Kidney (tissue), 14 donors: Measurements from ENCODE around the gene PDSS2. TPM values are rescaled to one million over a fixed set of nuclear protein-coding genes. Genes with fewer than 3 reads are reported as not detected.

Source experiments
- DNase-seq, 5 donors: peaks; one replicate each; pipeline ENCODE4 v3.0.0-alpha.2; 2013 to 2020
- FAIRE-seq: peaks from 2 replicates; lab custom pipeline; 2012; peaks lifted over from hg19 to GRCh38; lab: Jason Lieb, UNC
- H3K27ac ChIP-seq, 2 donors: one replicate each; pipeline ENCODE4 v1.7.0; 2013; ENCODE audit warnings: low read depth in 2 of 2, low read length in 2 of 2, inconsistent platforms in 1 of 2
- H3K27me3 ChIP-seq: one replicate; pipeline ENCODE4 v1.7.1; 2013; ENCODE audit warnings: low read length, inconsistent platforms; ENCODE audit not compliant: control insufficient read depth, insufficient read depth
- H3K36me3 ChIP-seq, 3 donors: one replicate each; pipeline versions ENCODE4 v1.7.0 to v1.7.1; 2013; ENCODE audit warnings: low read length in 3 of 3, control low read depth in 1 of 3, inconsistent platforms in 1 of 3; ENCODE audit not compliant: insufficient read depth in 3 of 3, control insufficient read depth in 2 of 3
- H3K4me1 ChIP-seq, 3 donors: one replicate each; pipeline versions ENCODE4 v1.7.0 to v1.7.1; 2013; ENCODE audit warnings: low read length in 3 of 3, inconsistent platforms in 1 of 3, low read depth in 1 of 3; ENCODE audit not compliant: control insufficient read depth in 2 of 3, insufficient read depth in 2 of 3
- H3K4me3 ChIP-seq, 3 donors: one replicate each; pipeline versions ENCODE4 v1.7.0 to v1.8.1; 2013; ENCODE audit warnings: low read length in 3 of 3, control low read depth in 1 of 3, inconsistent platforms in 1 of 3
- H3K9ac ChIP-seq, 3 donors: one replicate each; pipeline versions ENCODE4 v1.7.0 to v1.7.1; 2013; ENCODE audit warnings: low read length in 3 of 3, control low read depth in 1 of 3, inconsistent platforms in 1 of 3
- H3K9me3 ChIP-seq, 3 donors: one replicate each; pipeline versions ENCODE4 v1.7.0 to v1.7.1; 2013; ENCODE audit warnings: low read length in 3 of 3, control low read depth in 1 of 3, inconsistent platforms in 1 of 3; ENCODE audit not compliant: control insufficient read depth in 2 of 3, insufficient read depth in 1 of 3
- intact Hi-C: fragments of 100-400 bp; cut with DNase I; formaldehyde crosslinking; loops from one replicate; pipeline ENCODE4 v1.11.1; 2022
- polyA plus RNA-seq: library from polyadenylated mRNA; stranded (reverse); fragments of 350-450 nt; fragmentation: Illumina TruSeq; extraction: RNeasy Lipid Tissue Mini Kit (QIAGEN cat#74804); gene quantifications from one replicate; pipeline ENCODE4 v1.2.3, GENCODE V29; 2014; ENCODE audit warnings: low read depth, low replicate concordance; ENCODE audit not compliant: insufficient read depth
- total RNA-seq: library from RNA; stranded (reverse); fragmentation: NEBNext Ultra II Directional; extraction: Animal tissue kit (Norgen Biotek cat#: 25700); gene quantifications from one replicate; pipeline ENCODE4 v1.2.1, GENCODE V29; 2021
- TF ChIP-seq, protein P1 (sequence below): IDR thresholded peaks from 3 replicates; pipeline ENCODE4 v1.5.1; 2012; ENCODE audit warnings: mild to moderate bottlenecking, moderate library complexity, borderline replicate concordance; ENCODE audit not compliant: insufficient read depth; ENCODE audit errors: extremely low read depth
- donor health status: control.
- donor health status: control.
- donor health status: control.
- donor health status: control.
- donor health status: control.
- donor health status: DM: yes; HTN: yes; CAD: no.
- donor health status: Normal renal cell carcinoma (clear cell type).

PDSS2 gene
- total and polyA plus RNA-seq, 2 donors from 2014 or later, result 16.4 to 20.7 TPM

GRCh38 chr6:107348224-107348623, 111.1 kb downstream of the PDSS2 start:
- no peak for FAIRE-seq
- H3K27me3 ChIP-seq, result no peaks in the 10 kb centered on the region
- H3K27ac ChIP-seq, result no peak overlapping the region
- TF ChIP-seq, protein P1, sequence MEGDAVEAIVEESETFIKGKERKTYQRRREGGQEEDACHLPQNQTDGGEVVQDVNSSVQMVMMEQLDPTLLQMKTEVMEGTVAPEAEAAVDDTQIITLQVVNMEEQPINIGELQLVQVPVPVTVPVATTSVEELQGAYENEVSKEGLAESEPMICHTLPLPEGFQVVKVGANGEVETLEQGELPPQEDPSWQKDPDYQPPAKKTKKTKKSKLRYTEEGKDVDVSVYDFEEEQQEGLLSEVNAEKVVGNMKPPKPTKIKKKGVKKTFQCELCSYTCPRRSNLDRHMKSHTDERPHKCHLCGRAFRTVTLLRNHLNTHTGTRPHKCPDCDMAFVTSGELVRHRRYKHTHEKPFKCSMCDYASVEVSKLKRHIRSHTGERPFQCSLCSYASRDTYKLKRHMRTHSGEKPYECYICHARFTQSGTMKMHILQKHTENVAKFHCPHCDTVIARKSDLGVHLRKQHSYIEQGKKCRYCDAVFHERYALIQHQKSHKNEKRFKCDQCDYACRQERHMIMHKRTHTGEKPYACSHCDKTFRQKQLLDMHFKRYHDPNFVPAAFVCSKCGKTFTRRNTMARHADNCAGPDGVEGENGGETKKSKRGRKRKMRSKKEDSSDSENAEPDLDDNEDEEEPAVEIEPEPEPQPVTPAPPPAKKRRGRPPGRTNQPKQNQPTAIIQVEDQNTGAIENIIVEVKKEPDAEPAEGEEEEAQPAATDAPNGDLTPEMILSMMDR, result no peak
- intact Hi-C loops, result no loop called here
- DNase-seq, result no peak
- H3K36me3 ChIP-seq, result no peaks in the 10 kb centered on the region
- H3K9ac ChIP-seq, result no peak overlapping the region
- no peak overlapping the region for H3K4me3 ChIP-seq
- H3K4me1 ChIP-seq, result no peaks in the 10 kb centered on the region
- no peaks in the 10 kb centered on the region for H3K9me3 ChIP-seq

GRCh38 chr6:107345393-107345792, 114.0 kb downstream of the PDSS2 start:
- FAIRE-seq (no peak), DNase-seq (no peak)
- Histone ChIP-seq H3K4me3 (no peak overlapping the region), H3K27me3 (no peaks in the 10 kb centered on the region), H3K9ac (no peak overlapping the region), H3K27ac (no peak overlapping the region), H3K4me1 (no peaks in the 10 kb centered on the region), H3K9me3 (no peaks in the 10 kb centered on the region), H3K36me3 (no peaks in the 10 kb centered on the region)
- TF ChIP-seq, protein P1, result no peak
- intact Hi-C loops, result no loop called here

- no peaks in the 10 kb centered on the region for H3K9me3 ChIP-seq
- H3K4me1 ChIP-seq, result no peaks in the 10 kb centered on the region
- H3K27ac ChIP-seq, result no peak overlapping the region
- H3K36me3 ChIP-seq, result no peaks in the 10 kb centered on the region
- no peak overlapping the region for H3K9ac ChIP-seq
- no peak overlapping the region for H3K4me3 ChIP-seq
- intact Hi-C loops, result no loop called here
- H3K27me3 ChIP-seq, result no peaks in the 10 kb centered on the region
- TF ChIP-seq, protein P1, result no peak
- FAIRE-seq (no peak), DNase-seq (peak in 1 of 5 donors; percentile 21)
Observed at GRCh38 chr6:107344981-107345380, 114.4 kb downstream of the PDSS2 start.

GRCh38 chr6:107344383-107344782, 115.0 kb downstream of the PDSS2 start:
- FAIRE-seq (no peak), DNase-seq (no peak)
- intact Hi-C loops, result no loop called here
- Histone ChIP-seq H3K4me3 (no peak overlapping the region), H3K4me1 (no peaks in the 10 kb centered on the region), H3K9ac (no peak overlapping the region), H3K27me3 (no peaks in the 10 kb centered on the region), H3K9me3 (no peaks in the 10 kb centered on the region), H3K27ac (no peak overlapping the region), H3K36me3 (no peaks in the 10 kb centered on the region)
- TF ChIP-seq, protein P1, result no peak
